Thoracic aorta (tissue), 2 donors: ENCODE measurements around the gene SOSTDC1. TPM values are rescaled to one million over a fixed set of nuclear protein-coding genes. Genes with fewer than 3 reads are reported as not detected.

Source experiments
- ATAC-seq: fragments of 150-250 bp; one replicate; pipeline ENCODE4 v1.8.0; 2017; ENCODE audit warnings: low read depth; ENCODE audit not compliant: insufficient number of reproducible peaks, low FRiP score
- DNase-seq: peaks from one replicate; pipeline ENCODE4 v3.0.0-alpha.2; 2020; ENCODE audit warnings: low spot score
- H3K27ac ChIP-seq, 2 donors: fragments of 200-600 bp; sonication (generic); 1 replicate in 1 of 2; 2 replicates in 1 of 2; pipeline ENCODE4 v1.5.1; 2016; ENCODE audit warnings: mild to moderate bottlenecking in 2 of 2, moderate library complexity in 2 of 2
- H3K27me3 ChIP-seq: fragments of 200-600 bp; sonication (generic); replicated peaks from 2 replicates; pipeline ENCODE4 v1.6.0; 2016; ENCODE audit warnings: mild to moderate bottlenecking; ENCODE audit not compliant: insufficient read depth
- H3K36me3 ChIP-seq: fragments of 200-600 bp; sonication (generic); one replicate; pipeline ENCODE4 v1.5.1; 2016
- H3K4me1 ChIP-seq, 2 donors: fragments of 200-600 bp; sonication (generic); 1 replicate in 1 of 2; 2 replicates in 1 of 2; pipeline versions ENCODE4 v1.5.1 to v1.6.0; 2016; ENCODE audit warnings: low read depth in 2 of 2, mild to moderate bottlenecking in 1 of 2; ENCODE audit not compliant: control insufficient read depth in 1 of 2
- H3K4me3 ChIP-seq: fragments of 200-600 bp; sonication (generic); 2 replicates; pipeline ENCODE4 v1.5.1; 2016; ENCODE audit warnings: mild to moderate bottlenecking
- H3K9me3 ChIP-seq: fragments of 200-600 bp; sonication (generic); 2 replicates; pipeline ENCODE4 v1.5.1; 2016
- total RNA-seq, 2 donors: library from RNA; depleted of rRNA; stranded (reverse); fragments of >200 nt; gene quantifications; one replicate each; pipeline versions ENCODE4 v1.1.0 to v1.2.3, GENCODE V29; 2016
- TF ChIP-seq, protein P1 (sequence below): fragments of 200-600 bp; sonication (generic); IDR thresholded peaks from one replicate; pipeline ENCODE4 v1.5.1; 2019; ENCODE audit warnings: antibody characterized with exemption

SOSTDC1 gene, protein sequence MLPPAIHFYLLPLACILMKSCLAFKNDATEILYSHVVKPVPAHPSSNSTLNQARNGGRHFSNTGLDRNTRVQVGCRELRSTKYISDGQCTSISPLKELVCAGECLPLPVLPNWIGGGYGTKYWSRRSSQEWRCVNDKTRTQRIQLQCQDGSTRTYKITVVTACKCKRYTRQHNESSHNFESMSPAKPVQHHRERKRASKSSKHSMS
- under 1 TPM in 1 of 2 donors, not detected in 1; 0.63 TPM for total RNA-seq

DNA sequence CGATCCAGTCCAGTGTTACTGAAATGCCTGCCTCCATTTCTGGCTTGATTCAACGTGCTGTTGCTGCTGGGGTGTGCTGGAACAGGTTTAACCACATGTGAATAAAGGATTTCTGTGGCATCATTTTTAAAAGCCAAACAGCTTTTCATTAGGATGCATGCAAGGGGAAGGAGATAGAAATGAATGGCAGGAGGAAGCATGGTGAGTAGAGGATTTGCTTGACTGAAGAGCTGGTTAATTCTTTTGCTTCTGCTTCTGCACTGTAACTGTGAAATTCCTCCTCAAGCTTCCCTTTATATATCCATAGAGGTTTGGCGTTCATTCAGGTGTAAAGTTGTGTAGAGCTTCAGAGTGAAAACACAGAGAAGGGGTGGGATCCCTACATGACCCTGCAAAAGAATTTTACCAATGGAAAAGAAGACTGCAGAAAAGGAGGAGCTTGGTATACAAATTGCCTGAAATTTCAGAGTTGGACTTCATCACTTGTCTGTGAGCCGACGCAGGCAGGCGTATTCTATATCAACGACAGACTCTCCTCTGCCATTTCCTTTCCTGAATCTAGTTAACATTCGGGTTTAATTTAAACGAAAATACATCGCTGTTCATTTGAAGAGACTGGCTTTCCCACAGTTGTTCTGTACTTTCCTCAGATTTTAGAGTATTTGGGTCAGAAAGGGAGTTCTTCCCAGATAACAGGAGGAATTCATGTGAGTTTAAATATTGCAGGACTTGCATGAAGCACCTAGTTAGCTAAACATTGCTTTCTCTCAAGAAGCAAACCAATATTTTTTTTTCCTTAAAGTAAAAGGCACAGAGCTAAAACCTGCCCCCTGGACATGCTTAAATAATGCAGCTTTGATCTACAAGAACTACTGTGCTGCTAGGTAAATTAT is at the start of gene SOSTDC1:
Gene SOSTDC1, minus strand, starts transcription at position 270 of the 893 bp plus-strand sequence. Its CDS starts 70 bp downstream, at position 200.
- no peaks in the 10 kb centered on the region for H3K27me3 ChIP-seq
- TF ChIP-seq, protein P1, sequence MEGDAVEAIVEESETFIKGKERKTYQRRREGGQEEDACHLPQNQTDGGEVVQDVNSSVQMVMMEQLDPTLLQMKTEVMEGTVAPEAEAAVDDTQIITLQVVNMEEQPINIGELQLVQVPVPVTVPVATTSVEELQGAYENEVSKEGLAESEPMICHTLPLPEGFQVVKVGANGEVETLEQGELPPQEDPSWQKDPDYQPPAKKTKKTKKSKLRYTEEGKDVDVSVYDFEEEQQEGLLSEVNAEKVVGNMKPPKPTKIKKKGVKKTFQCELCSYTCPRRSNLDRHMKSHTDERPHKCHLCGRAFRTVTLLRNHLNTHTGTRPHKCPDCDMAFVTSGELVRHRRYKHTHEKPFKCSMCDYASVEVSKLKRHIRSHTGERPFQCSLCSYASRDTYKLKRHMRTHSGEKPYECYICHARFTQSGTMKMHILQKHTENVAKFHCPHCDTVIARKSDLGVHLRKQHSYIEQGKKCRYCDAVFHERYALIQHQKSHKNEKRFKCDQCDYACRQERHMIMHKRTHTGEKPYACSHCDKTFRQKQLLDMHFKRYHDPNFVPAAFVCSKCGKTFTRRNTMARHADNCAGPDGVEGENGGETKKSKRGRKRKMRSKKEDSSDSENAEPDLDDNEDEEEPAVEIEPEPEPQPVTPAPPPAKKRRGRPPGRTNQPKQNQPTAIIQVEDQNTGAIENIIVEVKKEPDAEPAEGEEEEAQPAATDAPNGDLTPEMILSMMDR, result no peak
- no peak for DNase-seq
- H3K36me3 ChIP-seq, result no peaks in the 10 kb centered on the region
- no peaks in the 10 kb centered on the region for H3K4me1 ChIP-seq
- peak within 1 kb of the TSS; percentile 54 for H3K4me3 ChIP-seq
- H3K9me3 ChIP-seq, result no peaks in the 10 kb centered on the region
- ATAC-seq, result no peak
- no peak within 1 kb of the TSS for H3K27ac ChIP-seq

DNA sequence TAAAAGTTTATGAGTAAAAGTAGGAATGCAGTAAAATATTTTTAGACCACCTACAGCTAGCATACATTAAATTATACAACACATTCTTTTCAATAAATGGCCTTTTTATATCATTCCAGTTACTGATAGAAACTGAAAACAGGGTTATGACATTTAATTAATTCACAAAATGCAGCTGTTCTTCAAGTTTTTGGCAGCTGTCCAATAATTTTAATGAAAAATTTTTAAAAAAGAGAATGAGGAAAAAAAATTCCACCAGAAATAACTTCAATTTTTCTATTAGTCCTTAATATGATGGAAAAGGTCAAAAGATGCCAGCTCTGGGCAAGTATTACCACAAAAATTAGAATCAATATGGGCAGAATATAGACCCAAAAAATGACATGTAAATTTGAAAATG is 49.2 kb upstream of the SOSTDC1 start:
- Histone ChIP-seq H3K27ac (no peak overlapping the region), H3K27me3 (no peaks in the 10 kb centered on the region), H3K4me3 (no peak overlapping the region), H3K36me3 (no peaks in the 10 kb centered on the region), H3K4me1 (no peaks in the 10 kb centered on the region), H3K9me3 (no peaks in the 10 kb centered on the region)
- TF ChIP-seq, protein P1, result no peak
- DNase-seq (no peak), ATAC-seq (no peak)

DNA sequence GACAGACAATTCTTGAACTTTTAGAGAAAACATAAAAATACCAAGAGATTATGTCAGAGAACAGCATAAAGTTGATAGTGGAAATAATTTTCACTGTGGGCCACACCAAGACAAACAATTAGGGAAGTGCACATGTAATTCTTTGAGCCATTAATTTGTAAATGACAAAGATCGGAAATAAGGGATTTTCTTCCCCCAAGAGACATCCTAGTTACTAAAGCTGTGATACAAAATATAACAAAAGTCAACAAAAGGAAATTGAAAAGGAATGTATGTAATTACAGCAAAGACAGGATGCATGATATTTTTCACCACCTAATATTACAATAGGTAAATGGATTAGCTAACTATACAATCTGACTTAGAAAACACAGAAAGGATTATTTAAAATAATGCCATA is 48.7 kb upstream of the SOSTDC1 start:
- Histone ChIP-seq H3K9me3 (no peaks in the 10 kb centered on the region), H3K36me3 (no peaks in the 10 kb centered on the region), H3K4me3 (no peak overlapping the region), H3K4me1 (no peaks in the 10 kb centered on the region), H3K27me3 (no peaks in the 10 kb centered on the region), H3K27ac (no peak overlapping the region)
- TF ChIP-seq, protein P1, result no peak
- DNase-seq (no peak), ATAC-seq (no peak)

DNA sequence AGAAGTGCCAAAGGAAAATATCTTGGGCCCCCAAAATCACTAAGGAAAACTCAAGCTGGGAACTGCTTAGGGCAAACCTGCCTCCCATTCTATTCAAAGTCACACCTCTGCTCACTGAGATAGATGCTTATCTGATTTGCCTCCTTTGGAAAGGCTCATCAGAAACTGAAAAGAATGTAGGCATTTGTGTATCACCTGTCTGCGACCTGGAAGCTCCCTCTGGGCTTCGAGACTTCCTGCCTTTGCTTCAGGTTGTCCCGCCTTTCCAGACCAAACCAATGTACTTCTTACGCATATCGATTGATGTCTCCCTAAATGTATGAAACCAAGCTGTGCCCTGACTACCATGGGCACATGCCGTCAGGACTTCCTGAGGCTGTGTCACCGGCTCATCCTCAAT is 46.6 kb upstream of the SOSTDC1 start:
- H3K4me3 ChIP-seq, result no peak overlapping the region
- ATAC-seq (no peak), DNase-seq (no peak)
- H3K9me3 ChIP-seq, result no peaks in the 10 kb centered on the region
- H3K4me1 ChIP-seq, result no peaks in the 10 kb centered on the region
- TF ChIP-seq, protein P1, result no peak
- no peak overlapping the region for H3K27ac ChIP-seq
- no peaks in the 10 kb centered on the region for H3K27me3 ChIP-seq
- no peaks in the 10 kb centered on the region for H3K36me3 ChIP-seq

DNA sequence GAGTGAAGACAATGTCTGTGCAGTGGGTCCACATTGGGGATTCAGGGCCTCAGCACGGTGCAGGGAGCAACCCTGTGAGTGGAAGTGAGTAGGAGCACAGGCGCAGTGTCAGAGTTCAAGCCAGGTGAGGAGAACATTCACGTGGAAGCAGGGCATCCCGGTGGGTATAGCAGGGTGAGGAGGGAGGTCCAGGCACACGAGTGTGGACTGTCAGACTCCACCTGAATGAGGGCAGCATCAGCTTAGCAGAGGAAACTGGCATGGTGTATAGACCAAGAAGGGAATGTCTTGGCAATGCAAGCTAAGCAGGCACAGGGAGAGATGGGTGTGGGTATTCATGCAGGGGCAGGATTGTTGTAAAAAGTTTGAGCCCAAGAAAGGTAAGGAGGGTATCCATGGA is 45.8 kb upstream of the SOSTDC1 start:
- no peak overlapping the region for H3K27ac ChIP-seq
- H3K4me3 ChIP-seq, result no peak overlapping the region
- H3K36me3 ChIP-seq, result no peaks in the 10 kb centered on the region
- no peaks in the 10 kb centered on the region for H3K27me3 ChIP-seq
- H3K9me3 ChIP-seq, result no peaks in the 10 kb centered on the region
- DNase-seq, result no peak
- no peak for ATAC-seq
- H3K4me1 ChIP-seq, result no peaks in the 10 kb centered on the region
- TF ChIP-seq, protein P1, result no peak
